DND-41 (cell line): ENCODE measurements around the gene DGKQ.

Experiments used
- CTCF ChIP-seq: IDR thresholded peaks from 2 replicates; pipeline ENCODE4 v1.5.1; 2012; ENCODE audit warnings: borderline replicate concordance, low read length, moderate library complexity, mild to moderate bottlenecking; ENCODE audit not compliant: poor library complexity, severe bottlenecking; ENCODE audit errors: extremely low read depth
- EZH2 ChIP-seq: IDR thresholded peaks from 3 replicates; pipeline ENCODE4 v1.6.1; 2012; ENCODE audit warnings: borderline replicate concordance, low read depth, mild to moderate bottlenecking, moderate library complexity, low read length, inconsistent platforms; ENCODE audit not compliant: severe bottlenecking

DNA sequence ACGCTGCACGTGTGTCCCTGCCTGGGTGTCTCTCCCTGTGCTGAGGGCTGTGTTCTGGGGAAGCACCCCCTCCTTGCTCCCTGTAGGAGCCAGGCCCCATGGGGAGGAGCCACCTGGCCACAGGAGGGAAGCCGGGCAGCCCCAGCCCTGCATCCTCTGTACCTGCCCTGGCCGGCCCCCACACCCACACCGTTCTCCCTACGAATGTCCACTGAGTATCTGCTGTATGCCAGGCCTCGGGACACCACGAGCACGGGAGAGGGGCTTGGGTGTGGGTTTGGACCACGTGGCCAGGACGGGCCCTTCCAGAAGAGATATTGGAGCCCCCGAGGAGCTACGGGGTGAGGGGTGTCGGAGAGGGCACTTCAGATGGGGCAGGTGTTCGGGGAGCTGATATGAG lies 44.3 kb upstream of the DGKQ start:
- TF ChIP-seq CTCF (no peak), EZH2 (no peak)
